ENCODE measurements around the gene ANKH. TPM values are rescaled to one million over a fixed set of nuclear protein-coding genes. Genes with fewer than 3 reads are reported as not detected.

ANKH gene
- total and polyA plus RNA-seq, 10 donors, result 9.0 to 87.3 (median 46.7) TPM

- Histone ChIP-seq H3K27me3 (replicated peaks in 1 of 7) (no peaks in the 10 kb centered on the region), H3K36me3 (peaks cover 0 to 11% (median 0%) of the 10 kb centered on the region in 6 donors), H3K27ac (no peak overlapping the region), H3K9me3 (no peaks in the 10 kb centered on the region), H3K4me1 (peaks cover 0 to 16% (median 0%) of the 10 kb centered on the region in 6 donors), H3K4me3 (no peak overlapping the region)
- WGBS, 5 donors, result 90 to 96% (median 95%) methylated on average over 2 of the region's 2 CpGs
- intact Hi-C loops (cut with DNase I; ENCODE audit: low total_unique reads), result no loop called here
- no peak for DNase-seq
- TF ChIP-seq POLR2A (IDR thresholded peaks at IDR 0.05) (no peak), POLR2AphosphoS5 (IDR thresholded peaks at IDR 0.05) (no peak), CTCF (IDR thresholded peaks at IDR 0.05 in 8 of 11, conservative IDR thresholded peaks at IDR 0.05 in 3 of 11) (no peak)
These were observed 7.3 kb downstream of the ANKH start for GRCh38 chr5:14864181-14864812.

GRCh38 chr5:14863105-14863504, 8.5 kb downstream of the ANKH start:
- Histone ChIP-seq H3K9me3 (no peaks in the 10 kb centered on the region), H3K4me1 (peaks cover 0 to 4% (median 0%) of the 10 kb centered on the region in 6 donors), H3K27me3 (replicated peaks in 1 of 7) (no peaks in the 10 kb centered on the region), H3K4me3 (no peak overlapping the region), H3K27ac (no peak overlapping the region), H3K36me3 (peaks cover 0 to 11% (median 0%) of the 10 kb centered on the region in 6 donors)
- 68 to 100% (median 78%) methylated on average over 2 of the region's 2 CpGs for WGBS, 5 donors
- no peak for DNase-seq
- TF ChIP-seq POLR2A (IDR thresholded peaks at IDR 0.05) (no peak), POLR2AphosphoS5 (IDR thresholded peaks at IDR 0.05) (no peak), CTCF (IDR thresholded peaks at IDR 0.05 in 8 of 11, conservative IDR thresholded peaks at IDR 0.05 in 3 of 11) (no peak)
- intact Hi-C loops (cut with DNase I; ENCODE audit: low total_unique reads), result no loop called here

GRCh38 chr5:14861123-14861765, 10.3 kb downstream of the ANKH start:
- Histone ChIP-seq H3K27me3 (replicated peaks in 1 of 7) (no peaks in the 10 kb centered on the region), H3K9me3 (no peaks in the 10 kb centered on the region), H3K27ac (no peak overlapping the region), H3K36me3 (peaks cover 0 to 11% (median 0%) of the 10 kb centered on the region in 6 donors), H3K4me1 (no peaks in the 10 kb centered on the region), H3K4me3 (no peak overlapping the region)
- TF ChIP-seq POLR2AphosphoS5 (IDR thresholded peaks at IDR 0.05) (no peak), POLR2A (IDR thresholded peaks at IDR 0.05) (no peak), CTCF (IDR thresholded peaks at IDR 0.05 in 8 of 11, conservative IDR thresholded peaks at IDR 0.05 in 3 of 11) (no peak)
- WGBS, 5 donors, result 69 to 87% (median 79%) methylated on average over 4 of the region's 4 CpGs
- DNase-seq, result no peak
- intact Hi-C loops (cut with DNase I; ENCODE audit: low total_unique reads), result no loop called here

- Histone ChIP-seq H3K4me1 (no peaks in the 10 kb centered on the region), H3K36me3 (peaks cover 0 to 11% (median 0%) of the 10 kb centered on the region in 6 donors), H3K4me3 (no peak overlapping the region), H3K27ac (no peak overlapping the region), H3K27me3 (replicated peaks in 1 of 7) (no peaks in the 10 kb centered on the region), H3K9me3 (no peaks in the 10 kb centered on the region)
- intact Hi-C loops (cut with DNase I; ENCODE audit: low total_unique reads), result no loop called here
- no peak for DNase-seq
- TF ChIP-seq POLR2AphosphoS5 (IDR thresholded peaks at IDR 0.05), result no peak
- no peak for TF ChIP-seq POLR2A (IDR thresholded peaks at IDR 0.05)
- no peak for TF ChIP-seq CTCF (IDR thresholded peaks at IDR 0.05 in 8 of 11, conservative IDR thresholded peaks at IDR 0.05 in 3 of 11)
- WGBS, 5 donors, result 81 to 91% (median 90%) methylated on average over 7 of the region's 7 CpGs
These were observed 11.6 kb downstream of the ANKH start for GRCh38 chr5:14859980-14860379.
